K562 (cell line): ENCODE data around the gene PMIS2. TPM values are rescaled to one million over a fixed set of nuclear protein-coding genes. Genes with fewer than 3 reads are reported as not detected.

Experiments
- ATAC-seq: fragments of 200-7000 bp; cut with Tn5 transposase; 3 replicates; pipeline ENCODE4 v1.9.1; 2020; ENCODE audit warnings: moderate library complexity
- BruUV-seq: library from RNA; stranded (reverse); fragments of 400-500 nt; replicated peaks from 2 replicates; lab custom pipeline; 2021; lab: Mats Ljungman, UMichigan
- CTCF ChIA-PET: fragments of 300-600 bp; formaldehyde crosslinking; extraction: SDS; loops from one replicate; lab custom pipeline; 2021; ENCODE audit warnings: low intra/inter-chr PET ratio; lab: Yijun Ruan, JAX
- POLR2A ChIA-PET: fragments of 300-600, 350-650 bp; sonication (Branson Sonifier 250); formaldehyde crosslinking; extraction: SDS; loops from one replicate; lab custom pipeline; 2021; ENCODE audit warnings: antibody characterized with exemption, inconsistent platforms; lab: Yijun Ruan, JAX
- DNase-seq, 4 experiments: peaks; one replicate each; pipeline versions ENCODE4 v3.0.0 to v3.0.0-alpha.2; 2011 to 2018; ENCODE audit warnings: low spot score in 3 of 4, mixed read lengths in 3 of 4; ENCODE audit errors: extremely low read depth in 1 of 4
- FAIRE-seq: peaks from 2 replicates; lab custom pipeline; 2011; peaks lifted over from hg19 to GRCh38; lab: Jason Lieb, UNC
- H2AFZ ChIP-seq: 2 replicates; pipeline ENCODE4 v1.6.0; 2011; ENCODE audit warnings: low read depth, low read length, control low read depth, inconsistent platforms
- H3K27ac ChIP-seq: fragments of 200-600 bp; 3 replicates; pipeline ENCODE4 v1.8.0; 2011; ENCODE audit warnings: low read depth, mild to moderate bottlenecking, control low read depth, inconsistent platforms, low read length, moderate library complexity, mixed read lengths; ENCODE audit errors: extremely low read depth
- H3K27me3 ChIP-seq, 2 experiments: fragments of 300-600 bp in 1 of 2; 2 replicates in 1 of 2; 3 replicates in 1 of 2; pipeline versions ENCODE4 v1.6.0 to v1.8.0; 2011; ENCODE audit warnings: inconsistent platforms in 2 of 2, low read length in 2 of 2, mild to moderate bottlenecking in 1 of 2, mixed read lengths in 1 of 2, moderate library complexity in 1 of 2; ENCODE audit not compliant: control insufficient read depth in 2 of 2, insufficient read depth in 2 of 2
- H3K36me3 ChIP-seq: fragments of 300-600 bp; 3 replicates; pipeline ENCODE4 v1.8.0; 2011; ENCODE audit warnings: mild to moderate bottlenecking, low read length, inconsistent platforms; ENCODE audit not compliant: control insufficient read depth, insufficient read depth
- H3K4me1 ChIP-seq, 2 experiments: fragments of 200-600 bp in 1 of 2; replicated peaks in 1 of 2; 2 replicates in 1 of 2; 3 replicates in 1 of 2; pipeline versions ENCODE4 v1.5.1 to v1.8.0; 2011; ENCODE audit warnings: inconsistent platforms in 2 of 2, low read length in 2 of 2, mild to moderate bottlenecking in 1 of 2, mixed read lengths in 1 of 2, moderate library complexity in 1 of 2; ENCODE audit not compliant: control insufficient read depth in 2 of 2, insufficient read depth in 2 of 2
- H3K4me2 ChIP-seq: 2 replicates; pipeline ENCODE4 v1.6.1; 2011; ENCODE audit warnings: low read length, control low read depth, inconsistent platforms, mixed read lengths; ENCODE audit not compliant: insufficient read depth
- H3K4me3 ChIP-seq: fragments of 200-600 bp; sonication (generic), shearing (Covaris generic); 2 replicates; pipeline ENCODE4 v1.5.1; 2016; ENCODE audit warnings: control low read depth, inconsistent platforms
- H3K79me2 ChIP-seq: fragments of 200-600 bp; 3 replicates; pipeline ENCODE4 v1.8.0; 2011; ENCODE audit warnings: low read length, inconsistent platforms; ENCODE audit not compliant: control insufficient read depth, insufficient read depth
- H3K9ac ChIP-seq, 2 experiments: 2 replicates each; pipeline versions ENCODE4 v1.6.0 to v1.6.1; 2011; ENCODE audit warnings: low read depth in 2 of 2, low read length in 2 of 2, control low read depth in 1 of 2, inconsistent platforms in 1 of 2, mild to moderate bottlenecking in 1 of 2, mixed read lengths in 1 of 2; ENCODE audit not compliant: insufficient read depth in 1 of 2
- H3K9me1 ChIP-seq: one replicate; pipeline ENCODE4 v1.6.0; 2011; ENCODE audit warnings: inconsistent platforms, mild to moderate bottlenecking, low read length, moderate library complexity; ENCODE audit not compliant: control insufficient read depth, insufficient read depth
- H3K9me3 ChIP-seq: replicated peaks from 2 replicates; pipeline ENCODE4 v1.5.1; 2011; ENCODE audit warnings: low read depth, low read length, inconsistent platforms; ENCODE audit not compliant: control insufficient read depth, insufficient read depth
- H4K20me1 ChIP-seq: replicated peaks from 2 replicates; pipeline ENCODE4 v1.6.1; 2011; ENCODE audit warnings: low read length, inconsistent platforms, mixed read lengths; ENCODE audit not compliant: control insufficient read depth, insufficient read depth
- BDP1 ChIP-seq: IDR thresholded peaks from 3 replicates; pipeline ENCODE4 v1.6.1; 2011; ENCODE audit not compliant: insufficient read length, insufficient read depth
- CBX1 ChIP-seq: sonication (generic); IDR thresholded peaks from 2 replicates; pipeline ENCODE4 v1.6.1; 2016; ENCODE audit warnings: antibody characterized with exemption, low read depth, mild to moderate bottlenecking
- HOXB6 ChIP-seq: fragments of 250-450 bp; sonication (Bioruptor Pico); IDR thresholded peaks from 2 replicates; pipeline ENCODE4 v1.5.1; 2022; ENCODE audit warnings: mild to moderate bottlenecking, borderline replicate concordance
- LCOR ChIP-seq: sonication (generic); formaldehyde crosslinking; IDR thresholded peaks from 2 replicates; pipeline ENCODE4 v1.8.0; 2022; ENCODE audit warnings: mild to moderate bottlenecking, missing genetic modification reagents
- NFIX ChIP-seq: fragments of 250-450 bp; sonication (Bioruptor Pico); IDR thresholded peaks from 2 replicates; pipeline ENCODE4 v1.4.0; 2020; ENCODE audit warnings: low read depth, mild to moderate bottlenecking, moderate library complexity
- SMAD4 ChIP-seq: fragments of 250-450 bp; sonication (Bioruptor Pico); conservative IDR thresholded peaks from 2 replicates; pipeline ENCODE4 v1.8.0; 2021; ENCODE audit warnings: inconsistent platforms, mild to moderate bottlenecking, moderate library complexity
- ZNF146 ChIP-seq: IDR thresholded peaks from one replicate; pipeline ENCODE4 v1.6.1; 2018; ENCODE audit warnings: missing compliant biosample characterization; ENCODE audit not compliant: unreplicated experiment
- WGBS: fragments of 100-300 bp; shearing (Covaris generic); methylation state at CpG from one replicate; pipeline ENCODE4 v1.1.6; 2016; ENCODE audit warnings: low coverage, mixed read lengths; ENCODE audit not compliant: insufficient coverage; ENCODE audit errors: missing lambda C conversion rate; 5-methylcytosine and 5-hydroxymethylcytosine counted together
- in situ Hi-C: fragments of 300-500 bp; cut with MboI; formaldehyde crosslinking; loops from 4 replicates; pipeline ENCODE4 v1.15.0; 2018; ENCODE audit warnings: inconsistent platforms, mixed read lengths
- intact Hi-C: fragments of 100-400 bp; cut with micrococcal nuclease; formaldehyde crosslinking; loops from 2 replicates; pipeline ENCODE4 v1.14.2; 2022
- polyA plus RNA-seq, 8 experiments: library from polyadenylated mRNA; depleted of rRNA in 4 of 8; stranded (reverse) in 5 of 8; unstranded in 3 of 8; fragments of >200 nt; fragmentation: Nextera tagmentation in 2 of 8; fragmentation: Illumina TruSeq in 1 of 8; extraction: Ambion mirVana in 2 of 8; extraction: Trizol in 1 of 8; gene quantifications; 2 replicates each; pipeline versions ENCODE4 v1.2.1 to v1.2.3, GENCODE V29; 2011 to 2014; ENCODE audit warnings: inconsistent platforms in 1 of 8, missing spikeins in 1 of 8
- total RNA-seq, 7 experiments: library from RNA; depleted of rRNA in 6 of 7; stranded (reverse); fragments of >200 nt in 6 of 7; fragmentation: Illumina TruSeq in 2 of 7; extraction: Trizol in 2 of 7; gene quantifications; 2 replicates each; pipeline versions ENCODE4 v1.2.1 to v1.2.3, GENCODE V29; 2011 to 2021; ENCODE audit warnings: low replicate concordance in 1 of 7
- TF ChIP-seq, protein P1 (sequence below): sonication (generic); formaldehyde crosslinking; IDR thresholded peaks from 2 replicates; pipeline ENCODE4 v1.8.0; 2023; ENCODE audit warnings: missing genetic modification reagents, mild to moderate bottlenecking, borderline replicate concordance
- TF ChIP-seq, protein P2 (sequence below): sonication (generic); formaldehyde crosslinking; IDR thresholded peaks from 2 replicates; pipeline ENCODE4 v1.8.0; 2022; ENCODE audit warnings: mild to moderate bottlenecking, low read depth, missing genetic modification reagents
- TF ChIP-seq, protein P3 (sequence below): fragments of 450-650 bp; IDR thresholded peaks from 2 replicates; pipeline ENCODE4 v1.6.1; 2018; ENCODE audit not compliant: partially characterized antibody

PMIS2 gene
- total and polyA plus RNA-seq, 9 of the 15 experiments (the other 6 are each of a cell fraction or from before 2014, with no cell fraction given) = not detected

DNA sequence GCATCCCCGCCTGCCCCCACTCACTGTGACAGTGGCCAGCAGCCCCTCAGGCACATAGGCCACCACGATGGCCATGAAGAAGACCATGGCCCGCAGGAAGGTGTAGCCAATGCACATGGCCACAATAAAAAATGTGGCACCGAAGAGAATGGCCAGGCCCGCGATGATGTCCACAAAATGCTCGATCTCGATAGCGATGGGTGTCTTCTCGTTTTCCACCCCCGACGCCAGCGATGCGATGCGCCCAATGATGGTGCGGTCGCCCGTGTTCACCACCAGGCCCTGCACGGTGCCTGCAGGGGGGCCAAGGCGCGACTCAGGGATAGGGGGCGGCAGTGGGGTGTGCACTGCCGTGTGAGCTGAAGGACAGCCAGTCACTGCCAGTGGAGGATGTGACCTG, 26.2 kb upstream of the PMIS2 start:
- Histone ChIP-seq H3K9ac (no peak overlapping the region), H3K4me2 (no peak overlapping the region), H2AFZ (no peak overlapping the region), H3K9me3 (no peaks in the 10 kb centered on the region), H3K4me3 (no peak overlapping the region), H3K27me3 (peaks cover 28 to 51% of the 10 kb centered on the region in 2 experiments; a peak in 4 of 5 replicates), H3K9me1 (peaks cover 3% of the 10 kb centered on the region), H3K36me3 (no peaks in the 10 kb centered on the region), H3K79me2 (no peaks in the 10 kb centered on the region), H3K27ac (no peak overlapping the region), H3K4me1 (peaks cover 4 to 40% of the 10 kb centered on the region in 2 experiments; a peak in 3 of 5 replicates), H4K20me1 (peaks cover 7% of the 10 kb centered on the region; the same call in 1 of the 2 replicates)
- POLR2A ChIA-PET = interaction anchor here (1.0 kb wide), 1 partner anchor 9 kb away, joined by 3 read pairs; no protein-coding TSS in a partner anchor
- FAIRE-seq = no peak
- DNase-seq = no peak
- BruUV-seq = no TSS peak
- in situ Hi-C loops = no loop called here
- intact Hi-C loops = loop anchor here (5.0 kb wide), 3 partner anchors 33 to 373 kb away; partner anchors contain the start of gene ETV2
- CTCF ChIA-PET = no interaction called here
- WGBS = 39% methylated on average over 21 of the region's 23 CpGs
- ATAC-seq = no peak
- TF ChIP-seq HOXB6 (CRISPR knock-in tag) (no peak), ZNF146 (CRISPR knock-in tag) (no peak), BDP1 (no peak), CBX1 (no peak), LCOR (CRISPR knock-in tag) (no peak), NFIX (no peak), SMAD4 (CRISPR knock-in tag) (no peak)
- TF ChIP-seq, protein P1, sequence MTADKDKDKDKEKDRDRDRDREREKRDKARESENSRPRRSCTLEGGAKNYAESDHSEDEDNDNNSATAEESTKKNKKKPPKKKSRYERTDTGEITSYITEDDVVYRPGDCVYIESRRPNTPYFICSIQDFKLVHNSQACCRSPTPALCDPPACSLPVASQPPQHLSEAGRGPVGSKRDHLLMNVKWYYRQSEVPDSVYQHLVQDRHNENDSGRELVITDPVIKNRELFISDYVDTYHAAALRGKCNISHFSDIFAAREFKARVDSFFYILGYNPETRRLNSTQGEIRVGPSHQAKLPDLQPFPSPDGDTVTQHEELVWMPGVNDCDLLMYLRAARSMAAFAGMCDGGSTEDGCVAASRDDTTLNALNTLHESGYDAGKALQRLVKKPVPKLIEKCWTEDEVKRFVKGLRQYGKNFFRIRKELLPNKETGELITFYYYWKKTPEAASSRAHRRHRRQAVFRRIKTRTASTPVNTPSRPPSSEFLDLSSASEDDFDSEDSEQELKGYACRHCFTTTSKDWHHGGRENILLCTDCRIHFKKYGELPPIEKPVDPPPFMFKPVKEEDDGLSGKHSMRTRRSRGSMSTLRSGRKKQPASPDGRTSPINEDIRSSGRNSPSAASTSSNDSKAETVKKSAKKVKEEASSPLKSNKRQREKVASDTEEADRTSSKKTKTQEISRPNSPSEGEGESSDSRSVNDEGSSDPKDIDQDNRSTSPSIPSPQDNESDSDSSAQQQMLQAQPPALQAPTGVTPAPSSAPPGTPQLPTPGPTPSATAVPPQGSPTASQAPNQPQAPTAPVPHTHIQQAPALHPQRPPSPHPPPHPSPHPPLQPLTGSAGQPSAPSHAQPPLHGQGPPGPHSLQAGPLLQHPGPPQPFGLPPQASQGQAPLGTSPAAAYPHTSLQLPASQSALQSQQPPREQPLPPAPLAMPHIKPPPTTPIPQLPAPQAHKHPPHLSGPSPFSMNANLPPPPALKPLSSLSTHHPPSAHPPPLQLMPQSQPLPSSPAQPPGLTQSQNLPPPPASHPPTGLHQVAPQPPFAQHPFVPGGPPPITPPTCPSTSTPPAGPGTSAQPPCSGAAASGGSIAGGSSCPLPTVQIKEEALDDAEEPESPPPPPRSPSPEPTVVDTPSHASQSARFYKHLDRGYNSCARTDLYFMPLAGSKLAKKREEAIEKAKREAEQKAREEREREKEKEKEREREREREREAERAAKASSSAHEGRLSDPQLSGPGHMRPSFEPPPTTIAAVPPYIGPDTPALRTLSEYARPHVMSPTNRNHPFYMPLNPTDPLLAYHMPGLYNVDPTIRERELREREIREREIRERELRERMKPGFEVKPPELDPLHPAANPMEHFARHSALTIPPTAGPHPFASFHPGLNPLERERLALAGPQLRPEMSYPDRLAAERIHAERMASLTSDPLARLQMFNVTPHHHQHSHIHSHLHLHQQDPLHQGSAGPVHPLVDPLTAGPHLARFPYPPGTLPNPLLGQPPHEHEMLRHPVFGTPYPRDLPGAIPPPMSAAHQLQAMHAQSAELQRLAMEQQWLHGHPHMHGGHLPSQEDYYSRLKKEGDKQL (CRISPR knock-in tag) = no peak
- TF ChIP-seq, protein P2, sequence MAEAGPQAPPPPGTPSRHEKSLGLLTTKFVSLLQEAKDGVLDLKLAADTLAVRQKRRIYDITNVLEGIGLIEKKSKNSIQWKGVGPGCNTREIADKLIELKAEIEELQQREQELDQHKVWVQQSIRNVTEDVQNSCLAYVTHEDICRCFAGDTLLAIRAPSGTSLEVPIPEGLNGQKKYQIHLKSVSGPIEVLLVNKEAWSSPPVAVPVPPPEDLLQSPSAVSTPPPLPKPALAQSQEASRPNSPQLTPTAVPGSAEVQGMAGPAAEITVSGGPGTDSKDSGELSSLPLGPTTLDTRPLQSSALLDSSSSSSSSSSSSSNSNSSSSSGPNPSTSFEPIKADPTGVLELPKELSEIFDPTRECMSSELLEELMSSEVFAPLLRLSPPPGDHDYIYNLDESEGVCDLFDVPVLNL = no peak
- TF ChIP-seq, protein P3, sequence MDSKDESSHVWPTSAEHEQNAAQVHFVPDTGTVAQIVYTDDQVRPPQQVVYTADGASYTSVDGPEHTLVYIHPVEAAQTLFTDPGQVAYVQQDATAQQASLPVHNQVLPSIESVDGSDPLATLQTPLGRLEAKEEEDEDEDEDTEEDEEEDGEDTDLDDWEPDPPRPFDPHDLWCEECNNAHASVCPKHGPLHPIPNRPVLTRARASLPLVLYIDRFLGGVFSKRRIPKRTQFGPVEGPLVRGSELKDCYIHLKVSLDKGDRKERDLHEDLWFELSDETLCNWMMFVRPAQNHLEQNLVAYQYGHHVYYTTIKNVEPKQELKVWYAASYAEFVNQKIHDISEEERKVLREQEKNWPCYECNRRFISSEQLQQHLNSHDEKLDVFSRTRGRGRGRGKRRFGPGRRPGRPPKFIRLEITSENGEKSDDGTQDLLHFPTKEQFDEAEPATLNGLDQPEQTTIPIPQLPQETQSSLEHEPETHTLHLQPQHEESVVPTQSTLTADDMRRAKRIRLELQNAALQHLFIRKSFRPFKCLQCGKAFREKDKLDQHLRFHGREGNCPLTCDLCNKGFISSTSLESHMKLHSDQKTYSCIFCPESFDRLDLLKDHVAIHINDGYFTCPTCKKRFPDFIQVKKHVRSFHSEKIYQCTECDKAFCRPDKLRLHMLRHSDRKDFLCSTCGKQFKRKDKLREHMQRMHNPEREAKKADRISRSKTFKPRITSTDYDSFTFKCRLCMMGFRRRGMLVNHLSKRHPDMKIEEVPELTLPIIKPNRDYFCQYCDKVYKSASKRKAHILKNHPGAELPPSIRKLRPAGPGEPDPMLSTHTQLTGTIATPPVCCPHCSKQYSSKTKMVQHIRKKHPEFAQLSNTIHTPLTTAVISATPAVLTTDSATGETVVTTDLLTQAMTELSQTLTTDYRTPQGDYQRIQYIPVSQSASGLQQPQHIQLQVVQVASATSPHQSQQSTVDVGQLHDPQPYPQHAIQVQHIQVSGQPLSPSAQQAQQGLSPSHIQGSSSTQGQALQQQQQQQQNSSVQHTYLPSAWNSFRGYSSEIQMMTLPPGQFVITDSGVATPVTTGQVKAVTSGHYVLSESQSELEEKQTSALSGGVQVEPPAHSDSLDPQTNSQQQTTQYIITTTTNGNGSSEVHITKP = no peak
